ENCODE results near the gene HPS4.

HPS4 gene

DNA sequence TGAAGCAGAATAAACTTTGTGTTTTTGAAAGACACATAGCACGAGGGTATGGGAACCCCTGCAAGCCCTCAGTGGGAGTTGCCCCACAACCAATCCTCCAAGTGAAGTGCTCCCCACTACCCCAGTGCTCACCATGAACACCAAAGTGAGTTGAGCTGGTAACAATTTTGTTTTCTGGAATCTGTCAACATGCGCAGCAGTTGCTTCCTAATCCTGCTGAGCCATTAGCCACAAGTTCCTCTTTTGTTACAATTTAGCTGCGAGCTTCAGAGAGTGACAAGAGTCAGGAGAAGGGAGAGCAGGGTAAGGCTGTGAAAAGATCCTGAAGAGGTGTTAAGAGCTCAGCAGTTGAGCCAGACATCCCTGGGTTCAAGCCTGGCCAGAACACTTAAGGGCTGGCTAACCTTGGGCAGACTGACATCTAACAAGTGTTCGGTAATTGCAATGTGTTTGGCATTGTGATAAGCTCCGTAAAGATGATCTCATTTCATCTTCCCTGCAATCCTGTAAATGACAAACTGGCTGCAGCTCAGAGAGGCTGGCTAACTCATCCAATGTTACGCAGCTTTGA, 78.6 kb downstream of the HPS4 start:
- no peak overlapping the region for H3K27ac ChIP-seq
- TF ChIP-seq, protein P1, sequence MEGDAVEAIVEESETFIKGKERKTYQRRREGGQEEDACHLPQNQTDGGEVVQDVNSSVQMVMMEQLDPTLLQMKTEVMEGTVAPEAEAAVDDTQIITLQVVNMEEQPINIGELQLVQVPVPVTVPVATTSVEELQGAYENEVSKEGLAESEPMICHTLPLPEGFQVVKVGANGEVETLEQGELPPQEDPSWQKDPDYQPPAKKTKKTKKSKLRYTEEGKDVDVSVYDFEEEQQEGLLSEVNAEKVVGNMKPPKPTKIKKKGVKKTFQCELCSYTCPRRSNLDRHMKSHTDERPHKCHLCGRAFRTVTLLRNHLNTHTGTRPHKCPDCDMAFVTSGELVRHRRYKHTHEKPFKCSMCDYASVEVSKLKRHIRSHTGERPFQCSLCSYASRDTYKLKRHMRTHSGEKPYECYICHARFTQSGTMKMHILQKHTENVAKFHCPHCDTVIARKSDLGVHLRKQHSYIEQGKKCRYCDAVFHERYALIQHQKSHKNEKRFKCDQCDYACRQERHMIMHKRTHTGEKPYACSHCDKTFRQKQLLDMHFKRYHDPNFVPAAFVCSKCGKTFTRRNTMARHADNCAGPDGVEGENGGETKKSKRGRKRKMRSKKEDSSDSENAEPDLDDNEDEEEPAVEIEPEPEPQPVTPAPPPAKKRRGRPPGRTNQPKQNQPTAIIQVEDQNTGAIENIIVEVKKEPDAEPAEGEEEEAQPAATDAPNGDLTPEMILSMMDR (conservative IDR thresholded peaks at IDR 0.05) = no peak

DNA sequence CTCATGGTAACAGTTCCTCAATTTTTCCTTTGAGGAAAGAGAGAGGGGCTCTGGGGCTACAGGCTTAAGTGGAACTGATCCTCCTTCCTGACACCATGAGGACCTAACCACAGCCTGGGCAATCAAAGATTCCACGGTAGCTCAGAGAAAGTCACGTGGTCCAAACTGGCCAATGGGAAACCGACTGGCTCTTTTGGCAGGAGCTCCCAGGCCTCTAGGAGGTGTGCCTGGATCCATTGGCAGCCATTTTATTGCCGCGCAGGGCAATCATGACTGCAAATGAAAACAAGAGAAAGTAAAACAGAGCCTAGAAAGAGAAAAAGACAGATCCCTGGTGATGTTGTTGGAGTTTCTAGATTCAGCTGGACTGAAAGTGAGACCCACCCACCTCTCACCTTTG, 81.9 kb downstream of the HPS4 start:
- TF ChIP-seq, protein P1 (conservative IDR thresholded peaks at IDR 0.05) = no peak
- no peak overlapping the region for H3K27ac ChIP-seq

Data from VCaP (cell line).